Right lobe of liver (tissue), 4 donors: ENCODE measurements around the gene CFAP161.

ENCODE experiments used
- CTCF ChIP-seq, 4 donors: fragments of 200-600 bp in 3 of 4; fragments of 450-650 bp in 1 of 4; IDR thresholded peaks; one replicate each; pipeline versions ENCODE4 v1.5.1 to v1.8.0; 2016 to 2022; ENCODE audit warnings: antibody characterized with exemption in 4 of 4, mild to moderate bottlenecking in 2 of 4
- POLR2A ChIP-seq: fragments of 450-650 bp; IDR thresholded peaks from one replicate; pipeline ENCODE4 v1.6.1; 2017; ENCODE audit warnings: antibody characterized with exemption, mild to moderate bottlenecking
- donor health status: DM: no; HTN: no; CAD: no.
- donor health status: DM: no; HTN: no; CAD: no.
- donor health status: DM: no; HTN: yes; CAD: no.

- no peak for TF ChIP-seq CTCF (IDR thresholded peaks at IDR 0.05)
- no peak for TF ChIP-seq POLR2A
Observed at GRCh38 chr15:81176291-81176893, 42.3 kb downstream of the CFAP161 start.
